Activated T-helper 1 cell treated with Interleukin-2 at 50 U/mL for 16 hours (primary cell): ENCODE data around the gene TMEM87B.
"Not testable (repeated sequence)": the region's sequence is repeated elsewhere in the genome, so short reads cannot be mapped to it uniquely, and the experiment has no call there.

Experiments
- DNase-seq: peaks from one replicate; pipeline ENCODE4 v3.0.0-alpha.2; 2020; ENCODE audit warnings: low read depth

Gene TMEM87B

GRCh38 chr2:112069794-112070193 lies 14.7 kb downstream of the TMEM87B start:
- DNase-seq: not testable (repeated sequence)

- DNase-seq: no peak
Observed at GRCh38 chr2:112073875-112074274, 18.8 kb downstream of the TMEM87B start.

DNA sequence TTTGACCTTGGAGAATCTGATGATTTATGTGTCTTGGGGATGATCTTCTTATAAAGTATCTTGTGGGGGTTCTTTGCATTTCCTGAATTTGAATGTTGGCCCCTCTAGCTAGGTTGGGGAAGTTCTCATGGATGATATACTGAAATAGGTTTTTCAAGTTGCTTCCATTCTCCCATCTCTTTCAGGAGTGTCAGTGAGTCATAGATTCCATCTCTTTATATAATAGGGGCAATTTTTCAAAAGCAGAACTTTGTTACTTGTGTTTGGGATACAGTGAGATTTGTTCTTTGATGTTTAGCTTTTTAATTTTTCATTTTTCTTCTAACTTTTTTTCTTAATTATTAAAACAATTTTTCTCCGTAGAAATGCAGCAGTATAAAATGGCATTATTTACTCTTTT lies 19.4 kb downstream of the TMEM87B start:
- DNase-seq: no peak

GRCh38 chr2:112075490-112076260 lies 20.6 kb downstream of the TMEM87B start:
- no peak for DNase-seq

DNA sequence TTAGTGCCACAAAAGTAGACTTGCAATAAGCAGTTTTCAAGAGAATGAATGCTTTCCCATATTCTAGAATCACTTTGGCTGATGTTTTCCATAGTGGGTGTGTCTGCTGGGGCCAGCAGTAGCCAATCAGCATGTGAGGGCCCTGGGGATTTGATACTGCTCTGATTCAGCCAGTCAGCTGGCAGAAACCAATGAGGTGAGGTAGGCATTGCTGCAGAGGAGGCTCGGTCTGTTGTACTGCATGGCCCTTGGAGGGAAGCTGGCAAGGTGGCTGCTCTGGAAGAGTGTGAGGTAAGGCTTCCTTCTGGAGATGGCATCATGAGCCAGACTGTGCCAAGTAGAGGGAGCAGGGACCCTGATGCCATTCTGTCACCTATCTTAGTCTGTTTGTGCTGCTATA lies 22.7 kb downstream of the TMEM87B start:
- no peak for DNase-seq

GRCh38 chr2:112081262-112081661 lies 26.2 kb downstream of the TMEM87B start:
- DNase-seq: no peak

GRCh38 chr2:112084689-112085374 lies 29.8 kb downstream of the TMEM87B start:
- no peak for DNase-seq

- no peak for DNase-seq
Observed at GRCh38 chr2:112085375-112085730, 30.3 kb downstream of the TMEM87B start.

DNA sequence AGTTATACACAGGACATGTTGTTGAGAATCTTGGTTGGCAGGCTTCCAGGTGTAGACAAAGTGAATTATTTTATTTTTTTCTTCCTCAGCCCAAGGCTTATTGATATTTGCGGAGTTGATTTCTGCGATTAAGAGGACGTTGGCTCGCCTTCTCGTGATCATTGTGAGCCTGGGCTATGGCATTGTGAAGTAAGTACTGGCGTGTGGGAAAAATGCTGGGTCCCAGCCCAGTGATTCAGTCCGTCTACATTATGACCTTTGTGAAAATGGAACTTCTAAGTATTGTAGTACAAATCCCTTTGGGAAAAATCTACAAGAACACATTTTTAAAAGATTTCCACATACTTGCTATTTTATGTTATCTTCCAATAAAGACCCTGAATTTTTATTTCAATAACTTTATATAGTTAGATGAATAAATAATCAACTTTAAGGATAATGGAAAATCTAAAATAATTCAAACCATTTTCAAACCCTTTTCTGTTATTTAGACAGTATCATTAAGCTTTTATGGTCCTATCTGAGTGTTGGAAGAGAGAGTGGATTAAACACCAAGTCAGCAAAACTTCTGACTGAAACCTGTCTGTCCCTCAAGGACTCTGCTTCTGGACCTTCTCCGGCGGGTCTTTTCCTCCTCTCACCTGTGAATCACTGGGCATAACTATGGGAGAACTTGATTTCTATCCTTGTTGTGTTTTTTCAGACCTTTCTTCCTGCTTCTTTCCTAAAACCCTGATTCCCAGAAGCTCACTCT lies 31.0 kb downstream of the TMEM87B start:
- no peak for DNase-seq

- DNase-seq: no peak
Observed at GRCh38 chr2:112087346-112088020, 32.4 kb downstream of the TMEM87B start.

DNA sequence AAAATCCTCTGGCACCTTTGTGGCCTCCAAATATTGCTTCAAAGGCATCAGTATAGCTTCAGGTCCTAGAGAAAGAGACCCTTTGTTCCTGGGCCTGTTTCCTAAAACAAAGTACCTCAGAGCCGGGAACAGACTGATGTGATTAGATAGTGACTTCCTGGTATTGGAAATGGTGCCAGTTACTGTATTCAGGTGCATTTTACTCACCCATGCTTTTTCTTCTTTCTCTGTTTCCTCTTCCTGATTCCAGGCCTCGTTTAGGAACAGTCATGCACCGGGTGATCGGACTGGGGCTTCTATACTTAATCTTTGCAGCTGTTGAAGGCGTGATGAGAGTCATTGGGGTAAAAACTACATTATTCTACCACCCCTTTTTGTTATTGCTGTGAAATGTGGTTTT lies 34.3 kb downstream of the TMEM87B start:
- DNase-seq: no peak

DNA sequence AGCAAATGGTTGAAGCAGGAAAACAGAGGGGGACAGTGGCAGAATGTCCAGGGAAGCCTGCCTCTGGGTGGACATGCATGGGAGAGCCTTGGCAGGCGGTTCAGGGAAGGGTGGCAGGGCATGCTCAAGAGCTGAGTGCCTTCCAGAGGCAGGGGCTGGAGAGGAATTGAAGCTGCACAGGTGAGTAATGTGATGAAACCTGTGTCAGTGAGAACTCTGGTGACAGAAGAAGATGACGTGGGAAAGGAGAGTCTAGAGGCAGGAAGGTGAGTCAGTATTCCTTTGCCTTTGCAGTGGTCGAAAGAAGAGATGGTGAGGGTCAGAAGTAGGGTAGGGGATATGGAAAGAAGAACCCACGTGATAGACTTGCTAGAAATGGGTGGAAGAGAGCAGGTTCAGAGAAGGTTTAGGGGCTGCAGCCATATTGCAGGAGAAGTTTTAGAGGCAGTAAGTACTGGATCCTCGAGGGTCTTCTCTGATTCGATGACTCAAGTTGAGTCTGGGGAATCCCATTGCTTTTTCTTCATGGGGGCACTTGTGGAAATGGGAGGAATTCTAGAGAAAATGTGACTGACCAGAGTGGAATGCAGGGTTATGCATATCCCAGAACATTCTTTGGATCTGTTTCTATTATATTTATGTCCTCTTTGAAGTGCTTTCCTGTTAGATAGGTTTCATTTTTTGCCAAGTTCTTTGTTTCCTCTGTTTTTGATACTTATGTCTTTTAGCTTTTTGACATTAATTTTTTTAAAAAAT lies 37.4 kb downstream of the TMEM87B start:
- no peak for DNase-seq

GRCh38 chr2:112093216-112093615 lies 38.1 kb downstream of the TMEM87B start:
- no peak for DNase-seq

DNA sequence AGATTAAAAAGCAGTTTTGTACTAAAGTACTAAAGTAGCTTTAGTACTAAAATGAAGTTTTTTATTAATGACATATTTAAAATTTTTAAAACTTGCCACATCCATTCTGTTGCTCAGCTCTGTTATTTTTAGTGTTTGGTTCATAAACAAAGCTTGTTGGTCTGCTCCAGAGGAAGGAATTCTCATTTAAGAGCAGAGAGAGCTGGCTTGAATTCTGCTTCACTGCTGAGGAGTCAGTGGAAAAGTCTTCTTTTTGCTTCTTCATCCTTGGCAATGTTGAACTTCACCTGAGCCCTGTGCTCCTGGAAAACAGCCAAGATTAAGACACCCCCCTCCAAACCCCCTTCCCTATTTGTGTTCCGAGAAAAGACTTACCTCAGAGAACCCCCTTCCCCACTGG lies 40.6 kb downstream of the TMEM87B start:
- no peak for DNase-seq

GRCh38 chr2:112096098-112096497 lies 41.0 kb downstream of the TMEM87B start:
- no peak for DNase-seq

DNA sequence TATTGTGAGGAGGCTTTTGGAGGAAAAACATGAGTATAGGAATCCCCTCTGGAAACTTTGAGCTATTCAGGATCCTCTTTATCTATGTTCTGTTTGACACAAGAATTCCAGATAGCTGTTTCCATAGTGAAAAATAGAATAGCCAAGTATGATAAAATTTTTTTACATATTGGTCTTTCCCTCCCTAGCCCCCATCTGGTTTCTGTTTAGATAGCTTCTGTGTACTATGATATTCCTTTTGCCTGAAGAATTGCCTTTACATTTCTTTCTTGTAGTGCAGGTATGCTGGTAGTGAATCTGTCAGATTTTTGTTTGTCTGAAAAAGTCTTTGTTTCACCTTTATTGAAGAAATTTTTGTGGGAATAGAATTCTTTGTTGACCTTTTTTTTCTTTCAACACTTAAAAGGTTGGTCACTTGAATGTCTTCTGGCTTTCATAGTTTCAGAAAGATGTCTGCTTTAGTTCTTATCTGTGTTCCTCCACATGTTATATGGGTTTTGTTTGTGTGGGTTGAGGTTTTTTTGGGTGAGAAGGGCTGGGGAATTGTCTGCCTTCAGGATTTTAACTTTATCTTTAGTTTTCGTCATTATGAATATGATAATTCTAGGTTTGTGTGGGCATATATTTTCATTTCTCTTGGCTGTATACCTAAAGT lies 53.2 kb downstream of the TMEM87B start:
- no peak for DNase-seq

DNA sequence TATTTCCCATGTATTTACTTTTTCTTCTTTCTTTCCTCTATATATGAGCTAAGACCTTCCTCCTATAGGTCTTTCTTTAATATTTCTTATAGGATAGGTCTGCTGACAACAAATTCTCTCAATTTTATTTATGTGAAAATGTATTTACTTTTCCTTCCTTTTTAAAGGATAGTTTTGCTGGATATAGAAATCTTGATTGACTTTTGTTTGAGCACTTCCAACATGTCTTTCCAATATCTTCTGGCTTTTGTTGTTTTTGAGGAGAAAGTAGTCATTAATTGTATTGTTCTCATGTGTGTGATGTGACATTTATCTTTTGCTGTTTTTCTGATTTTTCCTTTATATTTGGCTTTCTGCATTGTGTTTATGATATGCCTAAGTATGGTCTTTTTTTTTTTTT lies 54.2 kb downstream of the TMEM87B start:
- DNase-seq: no peak

DNA sequence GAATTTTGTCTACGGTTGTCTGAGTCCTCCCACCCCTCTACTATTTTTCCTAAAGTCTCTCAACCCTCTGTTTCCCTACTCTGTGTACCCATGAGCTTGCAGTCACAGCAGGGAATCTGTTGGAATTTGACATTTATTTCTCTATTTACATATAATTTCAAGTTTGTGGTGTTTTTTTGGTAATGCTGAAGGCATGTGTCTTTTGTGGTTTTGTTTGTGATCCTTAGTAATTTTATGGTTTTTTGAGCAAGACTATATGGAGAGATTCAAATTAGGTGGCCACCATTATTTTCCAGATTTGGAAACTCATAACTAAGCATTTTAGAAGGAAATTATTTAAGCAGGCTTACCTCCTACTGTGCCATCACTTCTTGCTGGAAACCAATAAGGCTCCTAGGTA lies 55.9 kb downstream of the TMEM87B start:
- DNase-seq: no peak

- DNase-seq: not testable (repeated sequence)
Observed at GRCh38 chr2:112113354-112113753, 58.3 kb downstream of the TMEM87B start.

DNA sequence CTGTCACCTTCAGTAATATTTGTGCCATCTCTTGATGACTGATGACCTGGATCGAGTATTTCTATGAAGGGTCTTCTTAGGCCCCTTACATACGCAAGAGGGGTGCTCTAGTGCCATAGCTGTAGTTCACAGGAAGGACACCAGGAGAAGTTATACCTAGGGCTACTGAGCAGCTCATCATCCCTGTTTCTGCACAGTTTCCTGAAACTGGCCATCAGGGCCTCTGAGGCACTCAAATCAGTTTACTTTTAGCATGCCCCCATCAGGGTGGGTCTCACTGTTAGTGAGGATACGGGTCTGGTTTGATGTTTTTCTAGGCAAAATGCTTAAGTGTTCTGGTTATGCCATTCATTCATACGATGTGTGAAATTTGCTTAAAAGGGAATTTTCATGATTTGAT lies 63.1 kb downstream of the TMEM87B start:
- DNase-seq: no peak

DNA sequence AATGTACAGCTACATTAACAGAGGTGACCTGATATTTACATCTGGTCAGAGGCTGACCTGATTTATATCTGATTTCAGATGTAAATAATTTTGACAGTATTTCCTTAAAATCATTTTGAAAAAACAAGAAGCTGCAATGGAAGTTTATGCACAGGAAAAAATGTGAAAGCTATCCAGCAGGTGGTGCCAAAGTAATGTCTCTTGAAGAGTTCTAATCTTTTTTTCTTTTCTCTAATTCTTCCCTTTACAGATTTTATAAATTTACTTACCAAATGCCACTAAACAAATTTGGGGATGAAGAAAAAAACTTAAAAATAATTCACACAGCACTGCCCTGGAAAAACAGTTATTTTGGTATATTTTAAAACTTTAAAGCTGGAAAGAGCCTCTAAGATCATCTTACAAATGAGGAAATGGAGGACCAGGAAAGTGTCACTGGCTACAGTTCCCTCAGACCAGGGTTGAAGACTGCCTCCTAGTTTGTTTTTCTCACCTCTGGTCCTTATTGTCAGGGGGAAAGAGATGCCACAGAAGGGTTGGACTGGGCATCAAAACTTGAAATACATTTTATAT lies 66.7 kb downstream of the TMEM87B start:
- no peak for DNase-seq
